GM12865 (cell line): ENCODE results near the gene MYO1D.
"Not testable (repeated sequence)": the region's sequence is repeated elsewhere in the genome, so short reads cannot be mapped to it uniquely, and the experiment has no call there.

Source experiments
- DNase-seq: peaks from one replicate; pipeline ENCODE4 v3.0.0; 2010; ENCODE audit warnings: low read depth
- H3K4me3 ChIP-seq: 2 replicates; pipeline ENCODE4 v1.5.1; 2011; ENCODE audit warnings: mild to moderate bottlenecking, low read depth, low read length, control low read depth
- CTCF ChIP-seq: IDR thresholded peaks from 2 replicates; pipeline ENCODE4 v1.5.1; 2011; ENCODE audit warnings: low read length, control low read depth, low read depth, inconsistent platforms; ENCODE audit not compliant: insufficient read depth; ENCODE audit errors: missing control alignments

Gene MYO1D

GRCh38 chr17:32527146-32527545, 349.8 kb downstream of the MYO1D start:
- TF ChIP-seq CTCF = no peak
- no peak overlapping the region for H3K4me3 ChIP-seq
- DNase-seq = no peak

- H3K4me3 ChIP-seq = no peak overlapping the region
- no peak for TF ChIP-seq CTCF
- DNase-seq = no peak
Measured at GRCh38 chr17:32525122-32525521, 351.8 kb downstream of the MYO1D start.

- DNase-seq, H3K4me3 ChIP-seq: not testable (repeated sequence)
Measured at GRCh38 chr17:32524553-32524880, 352.4 kb downstream of the MYO1D start.

- peak overlapping the region; percentile 33 for H3K4me3 ChIP-seq
- DNase-seq = peak; percentile 93
- no peak for TF ChIP-seq CTCF
Measured at GRCh38 chr17:32523827-32524552, 352.9 kb downstream of the MYO1D start.

GRCh38 chr17:32523017-32523680, 353.8 kb downstream of the MYO1D start:
- DNase-seq = peak; percentile 98
- peak overlapping the region; percentile 33 for H3K4me3 ChIP-seq

GRCh38 chr17:32520737-32521404, 356.1 kb downstream of the MYO1D start:
- TF ChIP-seq CTCF = no peak
- DNase-seq = no peak
- H3K4me3 ChIP-seq = no peak overlapping the region

More at GRCh38 chr17:32523017-32523680, 353.8 kb downstream of the MYO1D start:
- no peak for TF ChIP-seq CTCF

- TF ChIP-seq CTCF = no peak
- DNase-seq = peak; percentile 65
- H3K4me3 ChIP-seq = peak overlapping the region; percentile 54
Measured at GRCh38 chr17:32520104-32520701, 356.7 kb downstream of the MYO1D start.
